Activated T-helper 2 cell treated with anti-CD3 and anti-CD28 coated beads, Interferon-gamma antibody, Interleukin-2, Interleukin-4, amounts not matched to agents 10 μg/mL and 5 μg/mL and 100 μg/mL, durations not matched to agents 14 hours and 24 hours and 36 hours (primary cell): ENCODE measurements around the gene ZNF827. TPM values are rescaled to one million over a fixed set of nuclear protein-coding genes. Genes with fewer than 3 reads are reported as not detected.

ENCODE experiments used
- DNase-seq: peaks from one replicate; pipeline ENCODE4 v3.0.0; 2021; ENCODE audit warnings: low spot score
- H3K27ac Mint-ChIP-seq: one replicate; pipeline ENCODE4 v1.8.0; 2021; ENCODE audit warnings: mixed read lengths
- H3K27me3 Mint-ChIP-seq: one replicate; pipeline ENCODE4 v1.8.0; 2021; ENCODE audit warnings: low read depth, mixed read lengths
- H3K36me3 Mint-ChIP-seq: one replicate; pipeline ENCODE4 v1.8.0; 2021; ENCODE audit warnings: low read depth, mixed read lengths
- H3K4me1 Mint-ChIP-seq: one replicate; pipeline ENCODE4 v1.8.0; 2021; ENCODE audit warnings: low read depth, mixed read lengths
- H3K4me3 Mint-ChIP-seq: one replicate; pipeline ENCODE4 v1.8.0; 2021; ENCODE audit warnings: low read depth, mild to moderate bottlenecking, moderate library complexity, mixed read lengths
- H3K9me3 Mint-ChIP-seq: one replicate; pipeline ENCODE4 v1.8.0; 2021; ENCODE audit warnings: mixed read lengths
- intact Hi-C: fragments of 100-400 bp; cut with micrococcal nuclease; formaldehyde crosslinking; loops from one replicate; pipeline ENCODE4 v1.15.1; 2023
- total RNA-seq: library from RNA; stranded (reverse); gene quantifications from 2 replicates; pipeline ENCODE4 v1.2.3, GENCODE V29; 2022

The ZNF827 gene
- total RNA-seq, 1 donor from 2014 or later, result 41.3 TPM

- intact Hi-C loops, result no loop called here
- no peak overlapping the region for H3K27ac Mint-ChIP-seq
Measured at GRCh38 chr4:145865274-145865941, 73.2 kb downstream of the ZNF827 start.

GRCh38 chr4:145863191-145863590, 75.4 kb downstream of the ZNF827 start:
- H3K27me3 Mint-ChIP-seq, result no peaks in the 10 kb centered on the region
- peaks cover 13% of the 10 kb centered on the region for H3K4me1 Mint-ChIP-seq
- no peak for DNase-seq
- H3K4me3 Mint-ChIP-seq, result no peak overlapping the region
- H3K36me3 Mint-ChIP-seq, result peaks cover 43% of the 10 kb centered on the region
- intact Hi-C loops, result no loop called here
- H3K27ac Mint-ChIP-seq, result no peak overlapping the region
- H3K9me3 Mint-ChIP-seq, result no peaks in the 10 kb centered on the region

More at GRCh38 chr4:145865274-145865941, 73.2 kb downstream of the ZNF827 start:
- Mint-ChIP-seq H3K27me3 (no peaks in the 10 kb centered on the region), H3K4me3 (no peak overlapping the region), H3K36me3 (peaks cover 46% of the 10 kb centered on the region), H3K9me3 (no peaks in the 10 kb centered on the region), H3K4me1 (peaks cover 19% of the 10 kb centered on the region)
- DNase-seq, result no peak

- H3K36me3 Mint-ChIP-seq, result peaks cover 34% of the 10 kb centered on the region
- no peak overlapping the region for H3K27ac Mint-ChIP-seq
- peaks cover 13% of the 10 kb centered on the region for H3K4me1 Mint-ChIP-seq
- no peak overlapping the region for H3K4me3 Mint-ChIP-seq
- no peaks in the 10 kb centered on the region for H3K27me3 Mint-ChIP-seq
- H3K9me3 Mint-ChIP-seq, result no peaks in the 10 kb centered on the region
- DNase-seq, result no peak
- intact Hi-C loops, result no loop called here
Measured at GRCh38 chr4:145861336-145862318, 77.0 kb downstream of the ZNF827 start.

- no peak for DNase-seq
- Mint-ChIP-seq H3K27ac (no peak overlapping the region), H3K4me3 (no peak overlapping the region), H3K9me3 (no peaks in the 10 kb centered on the region), H3K27me3 (no peaks in the 10 kb centered on the region), H3K4me1 (peaks cover 11% of the 10 kb centered on the region), H3K36me3 (peaks cover 31% of the 10 kb centered on the region)
- intact Hi-C loops, result no loop called here
Measured at GRCh38 chr4:145860897-145861296, 77.7 kb downstream of the ZNF827 start.

GRCh38 chr4:145860446-145860845, 78.2 kb downstream of the ZNF827 start:
- intact Hi-C loops, result no loop called here
- Mint-ChIP-seq H3K27ac (no peak overlapping the region), H3K9me3 (no peaks in the 10 kb centered on the region), H3K27me3 (no peaks in the 10 kb centered on the region), H3K36me3 (peaks cover 31% of the 10 kb centered on the region), H3K4me3 (no peak overlapping the region), H3K4me1 (peaks cover 8% of the 10 kb centered on the region)
- no peak for DNase-seq

- no peak overlapping the region for H3K27ac Mint-ChIP-seq
- DNase-seq, result no peak
- H3K27me3 Mint-ChIP-seq, result no peaks in the 10 kb centered on the region
- intact Hi-C loops, result no loop called here
- H3K36me3 Mint-ChIP-seq, result peaks cover 31% of the 10 kb centered on the region
- H3K4me3 Mint-ChIP-seq, result no peak overlapping the region
- H3K9me3 Mint-ChIP-seq, result no peaks in the 10 kb centered on the region
- peaks cover 5% of the 10 kb centered on the region for H3K4me1 Mint-ChIP-seq
Measured at GRCh38 chr4:145859926-145860325, 78.7 kb downstream of the ZNF827 start.

GRCh38 chr4:145859426-145859825, 79.2 kb downstream of the ZNF827 start:
- intact Hi-C loops, result no loop called here

GRCh38 chr4:145852256-145852839, 86.3 kb downstream of the ZNF827 start:
- intact Hi-C loops, result no loop called here
- peaks cover 6% of the 10 kb centered on the region for H3K4me1 Mint-ChIP-seq
- H3K36me3 Mint-ChIP-seq, result peaks cover 29% of the 10 kb centered on the region
- no peaks in the 10 kb centered on the region for H3K27me3 Mint-ChIP-seq
- no peaks in the 10 kb centered on the region for H3K9me3 Mint-ChIP-seq
- no peak overlapping the region for H3K27ac Mint-ChIP-seq
- no peak overlapping the region for H3K4me3 Mint-ChIP-seq
- no peak for DNase-seq

More at GRCh38 chr4:145859426-145859825, 79.2 kb downstream of the ZNF827 start:
- DNase-seq, result no peak
- Mint-ChIP-seq H3K27me3 (no peaks in the 10 kb centered on the region), H3K4me3 (no peak overlapping the region), H3K4me1 (peaks cover 5% of the 10 kb centered on the region), H3K36me3 (peaks cover 35% of the 10 kb centered on the region), H3K9me3 (no peaks in the 10 kb centered on the region), H3K27ac (no peak overlapping the region)

- no peak for DNase-seq
- H3K4me1 Mint-ChIP-seq, result peaks cover 8% of the 10 kb centered on the region
- no peak overlapping the region for H3K27ac Mint-ChIP-seq
- intact Hi-C loops, result no loop called here
- no peaks in the 10 kb centered on the region for H3K27me3 Mint-ChIP-seq
- peaks cover 32% of the 10 kb centered on the region for H3K36me3 Mint-ChIP-seq
- no peaks in the 10 kb centered on the region for H3K9me3 Mint-ChIP-seq
- H3K4me3 Mint-ChIP-seq, result no peak overlapping the region
Measured at GRCh38 chr4:145851511-145852201, 87.0 kb downstream of the ZNF827 start.

GRCh38 chr4:145847764-145848163, 90.9 kb downstream of the ZNF827 start:
- Mint-ChIP-seq H3K4me3 (no peak overlapping the region), H3K27ac (no peak overlapping the region), H3K27me3 (no peaks in the 10 kb centered on the region), H3K4me1 (peaks cover 23% of the 10 kb centered on the region), H3K36me3 (peaks cover 51% of the 10 kb centered on the region), H3K9me3 (no peaks in the 10 kb centered on the region)
- no peak for DNase-seq
- intact Hi-C loops, result no loop called here

- H3K4me3 Mint-ChIP-seq, result no peak overlapping the region
- no peaks in the 10 kb centered on the region for H3K27me3 Mint-ChIP-seq
- DNase-seq, result no peak
- no peak overlapping the region for H3K27ac Mint-ChIP-seq
- peaks cover 68% of the 10 kb centered on the region for H3K36me3 Mint-ChIP-seq
- intact Hi-C loops, result no loop called here
- H3K9me3 Mint-ChIP-seq, result no peaks in the 10 kb centered on the region
- H3K4me1 Mint-ChIP-seq, result peaks cover 30% of the 10 kb centered on the region
Measured at GRCh38 chr4:145845118-145845517, 93.5 kb downstream of the ZNF827 start.

GRCh38 chr4:145843639-145844038, 95.0 kb downstream of the ZNF827 start:
- Mint-ChIP-seq H3K4me1 (peaks cover 36% of the 10 kb centered on the region), H3K36me3 (peaks cover 77% of the 10 kb centered on the region), H3K27ac (no peak overlapping the region), H3K4me3 (no peak overlapping the region), H3K9me3 (no peaks in the 10 kb centered on the region), H3K27me3 (no peaks in the 10 kb centered on the region)
- intact Hi-C loops, result no loop called here
- no peak for DNase-seq
